GM18511 (cell line): ENCODE results near the gene FABP1.

Experiments
- ATAC-seq: cut with Tn5 transposase; IDR thresholded peaks from one replicate; pipeline ENCODE4 v1.9.1; 2021; ENCODE audit warnings: mild to moderate bottlenecking, moderate library complexity; ENCODE audit not compliant: unreplicated experiment

FABP1 gene

GRCh38 chr2:88085099-88085498 lies 42.8 kb downstream of the FABP1 start:
- no peak for ATAC-seq

- ATAC-seq: no peak
Observed at GRCh38 chr2:88082781-88083180, 45.1 kb downstream of the FABP1 start.

- no peak for ATAC-seq
Observed at GRCh38 chr2:88081924-88082608, 45.8 kb downstream of the FABP1 start.

GRCh38 chr2:88080545-88080944 lies 47.3 kb downstream of the FABP1 start:
- no peak for ATAC-seq

- no peak for ATAC-seq
Observed at GRCh38 chr2:88078643-88079172, 49.2 kb downstream of the FABP1 start.

GRCh38 chr2:88077080-88077479 lies 50.8 kb downstream of the FABP1 start:
- ATAC-seq: no peak

- ATAC-seq: no peak
Observed at GRCh38 chr2:88074854-88075292, 53.0 kb downstream of the FABP1 start.

GRCh38 chr2:88074150-88074549 lies 53.7 kb downstream of the FABP1 start:
- no peak for ATAC-seq
